ENCODE data around the gene TRHDE.

DNA sequence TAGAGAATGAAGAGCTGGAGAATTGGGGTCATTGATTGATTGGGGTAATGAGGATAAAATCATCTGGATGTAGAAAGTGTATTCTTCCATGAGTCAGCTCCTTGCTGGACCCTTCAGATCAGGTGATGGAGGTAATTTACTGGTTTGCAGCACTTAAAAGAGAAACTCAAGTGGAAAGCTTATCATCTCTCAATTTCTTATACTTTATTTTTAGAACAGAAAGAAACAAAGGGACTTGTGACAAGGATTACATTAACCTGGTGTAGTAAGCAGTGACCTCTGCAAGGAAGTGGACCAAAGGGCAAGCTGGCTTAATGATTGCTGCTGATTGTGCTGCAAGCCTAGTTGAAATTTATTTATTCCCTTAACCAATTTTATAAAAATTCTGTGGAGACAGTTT is 405.0 kb downstream of the TRHDE start:
- TF ChIP-seq, protein P1, sequence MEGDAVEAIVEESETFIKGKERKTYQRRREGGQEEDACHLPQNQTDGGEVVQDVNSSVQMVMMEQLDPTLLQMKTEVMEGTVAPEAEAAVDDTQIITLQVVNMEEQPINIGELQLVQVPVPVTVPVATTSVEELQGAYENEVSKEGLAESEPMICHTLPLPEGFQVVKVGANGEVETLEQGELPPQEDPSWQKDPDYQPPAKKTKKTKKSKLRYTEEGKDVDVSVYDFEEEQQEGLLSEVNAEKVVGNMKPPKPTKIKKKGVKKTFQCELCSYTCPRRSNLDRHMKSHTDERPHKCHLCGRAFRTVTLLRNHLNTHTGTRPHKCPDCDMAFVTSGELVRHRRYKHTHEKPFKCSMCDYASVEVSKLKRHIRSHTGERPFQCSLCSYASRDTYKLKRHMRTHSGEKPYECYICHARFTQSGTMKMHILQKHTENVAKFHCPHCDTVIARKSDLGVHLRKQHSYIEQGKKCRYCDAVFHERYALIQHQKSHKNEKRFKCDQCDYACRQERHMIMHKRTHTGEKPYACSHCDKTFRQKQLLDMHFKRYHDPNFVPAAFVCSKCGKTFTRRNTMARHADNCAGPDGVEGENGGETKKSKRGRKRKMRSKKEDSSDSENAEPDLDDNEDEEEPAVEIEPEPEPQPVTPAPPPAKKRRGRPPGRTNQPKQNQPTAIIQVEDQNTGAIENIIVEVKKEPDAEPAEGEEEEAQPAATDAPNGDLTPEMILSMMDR (conservative IDR thresholded peaks at IDR 0.05; ENCODE audit: low read depth, low read length) = no peak
- no peak for TF ChIP-seq EZH2 (IDR thresholded peaks at IDR 0.05; ENCODE audit: borderline replicate concordance, low read depth, low read length, poor library complexity, severe bottlenecking)
